GM18520 (cell line): ENCODE results near the gene AP3B2.
"Not testable (repeated sequence)": the region's sequence is repeated elsewhere in the genome, so short reads cannot be mapped to it uniquely, and the experiment has no call there.

Experiments used
- ATAC-seq: cut with Tn5 transposase; IDR thresholded peaks from one replicate; pipeline ENCODE4 v1.9.1; 2021; ENCODE audit not compliant: unreplicated experiment

Gene AP3B2

GRCh38 chr15:82709421-82710207, at the start of gene AP3B2:
Gene AP3B2, minus strand, starts transcription at chr15:82709875. Its CDS starts 169 bp downstream, at chr15:82709706.
- ATAC-seq, result no peak

GRCh38 chr15:82751308-82751707, 41.6 kb upstream of the AP3B2 start:
- ATAC-seq, result no peak

GRCh38 chr15:82750831-82751180, 41.1 kb upstream of the AP3B2 start:
- peak; percentile 18 for ATAC-seq

- peak; percentile 91 for ATAC-seq
Observed at GRCh38 chr15:82749951-82750830, 40.5 kb upstream of the AP3B2 start.

GRCh38 chr15:82748315-82748714, 38.6 kb upstream of the AP3B2 start:
- no peak for ATAC-seq

GRCh38 chr15:82743810-82744209, 34.1 kb upstream of the AP3B2 start:
- no peak for ATAC-seq

GRCh38 chr15:82742134-82742533, 32.5 kb upstream of the AP3B2 start:
- no peak for ATAC-seq

- ATAC-seq, result no peak
Observed at GRCh38 chr15:82739086-82739485, 29.4 kb upstream of the AP3B2 start.

- no peak for ATAC-seq
Observed at GRCh38 chr15:82737975-82738374, 28.3 kb upstream of the AP3B2 start.

GRCh38 chr15:82731527-82731926, 21.9 kb upstream of the AP3B2 start:
- ATAC-seq, result no peak

- no peak for ATAC-seq
Observed at GRCh38 chr15:82730022-82730530, 20.4 kb upstream of the AP3B2 start.

- no peak for ATAC-seq
Observed at GRCh38 chr15:82726816-82727215, 17.1 kb upstream of the AP3B2 start.

GRCh38 chr15:82715003-82715402, 5.3 kb upstream of the AP3B2 start:
- no peak for ATAC-seq

GRCh38 chr15:82714016-82714415, 4.3 kb upstream of the AP3B2 start:
- no peak for ATAC-seq

GRCh38 chr15:82712036-82712435, 2.4 kb upstream of the AP3B2 start:
- no peak for ATAC-seq

- no peak for ATAC-seq
Observed at GRCh38 chr15:82710926-82711490, 1.3 kb upstream of the AP3B2 start.

- no peak for ATAC-seq
Observed at GRCh38 chr15:82710208-82710555, 507 bp upstream of the AP3B2 start.

- no peak for ATAC-seq
Observed at GRCh38 chr15:82709081-82709420, 624 bp downstream of the AP3B2 start.

GRCh38 chr15:82705856-82706255, 3.8 kb downstream of the AP3B2 start:
- not testable (repeated sequence) for ATAC-seq

- ATAC-seq, result no peak
Observed at GRCh38 chr15:82699726-82700125, 9.9 kb downstream of the AP3B2 start.

- ATAC-seq, result no peak
Observed at GRCh38 chr15:82698711-82699345, 10.8 kb downstream of the AP3B2 start.
